ENCODE measurements around the gene FRZB. TPM values are rescaled to one million over a fixed set of nuclear protein-coding genes. Genes with fewer than 3 reads are reported as not detected.

Gene FRZB
- total RNA-seq, 4 donors from 2014 or later: 0.53 to 1.7 (median 0.57) TPM; not detected in 1

DNA sequence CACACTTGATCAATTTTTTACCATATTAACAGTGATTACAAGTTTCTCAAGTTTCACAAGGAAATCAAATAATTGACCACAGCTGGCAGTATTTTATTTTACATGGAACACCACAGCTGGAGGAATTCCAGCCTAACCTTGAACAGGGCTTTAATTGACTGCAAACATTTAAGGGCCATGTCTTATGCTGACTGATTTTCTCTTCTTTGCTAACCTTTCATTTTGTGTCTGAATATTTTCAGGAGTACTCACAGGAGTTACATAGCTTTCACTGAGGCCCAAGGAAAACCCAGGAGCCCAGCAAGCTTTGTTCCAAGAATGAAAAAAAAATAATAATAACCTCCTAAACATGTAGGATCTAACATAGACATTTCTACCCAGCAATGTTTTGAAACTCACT lies 49.6 kb downstream of the FRZB start:
- no peak overlapping the region for H3K4me3 ChIP-seq
- no peaks in the 10 kb centered on the region for H3K36me3 ChIP-seq
- H3K9me3 ChIP-seq: no peaks in the 10 kb centered on the region
- H3K27ac ChIP-seq: no peak overlapping the region
- no peak for DNase-seq
- TF ChIP-seq POLR2A (IDR thresholded peaks at IDR 0.05): no peak
- TF ChIP-seq, protein P1, sequence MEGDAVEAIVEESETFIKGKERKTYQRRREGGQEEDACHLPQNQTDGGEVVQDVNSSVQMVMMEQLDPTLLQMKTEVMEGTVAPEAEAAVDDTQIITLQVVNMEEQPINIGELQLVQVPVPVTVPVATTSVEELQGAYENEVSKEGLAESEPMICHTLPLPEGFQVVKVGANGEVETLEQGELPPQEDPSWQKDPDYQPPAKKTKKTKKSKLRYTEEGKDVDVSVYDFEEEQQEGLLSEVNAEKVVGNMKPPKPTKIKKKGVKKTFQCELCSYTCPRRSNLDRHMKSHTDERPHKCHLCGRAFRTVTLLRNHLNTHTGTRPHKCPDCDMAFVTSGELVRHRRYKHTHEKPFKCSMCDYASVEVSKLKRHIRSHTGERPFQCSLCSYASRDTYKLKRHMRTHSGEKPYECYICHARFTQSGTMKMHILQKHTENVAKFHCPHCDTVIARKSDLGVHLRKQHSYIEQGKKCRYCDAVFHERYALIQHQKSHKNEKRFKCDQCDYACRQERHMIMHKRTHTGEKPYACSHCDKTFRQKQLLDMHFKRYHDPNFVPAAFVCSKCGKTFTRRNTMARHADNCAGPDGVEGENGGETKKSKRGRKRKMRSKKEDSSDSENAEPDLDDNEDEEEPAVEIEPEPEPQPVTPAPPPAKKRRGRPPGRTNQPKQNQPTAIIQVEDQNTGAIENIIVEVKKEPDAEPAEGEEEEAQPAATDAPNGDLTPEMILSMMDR (IDR thresholded peaks at IDR 0.05): no peak
- no peaks in the 10 kb centered on the region for H3K4me1 ChIP-seq
- intact Hi-C loops (cut with DNase I): no loop called here
- no peaks in the 10 kb centered on the region for H3K27me3 ChIP-seq

DNA sequence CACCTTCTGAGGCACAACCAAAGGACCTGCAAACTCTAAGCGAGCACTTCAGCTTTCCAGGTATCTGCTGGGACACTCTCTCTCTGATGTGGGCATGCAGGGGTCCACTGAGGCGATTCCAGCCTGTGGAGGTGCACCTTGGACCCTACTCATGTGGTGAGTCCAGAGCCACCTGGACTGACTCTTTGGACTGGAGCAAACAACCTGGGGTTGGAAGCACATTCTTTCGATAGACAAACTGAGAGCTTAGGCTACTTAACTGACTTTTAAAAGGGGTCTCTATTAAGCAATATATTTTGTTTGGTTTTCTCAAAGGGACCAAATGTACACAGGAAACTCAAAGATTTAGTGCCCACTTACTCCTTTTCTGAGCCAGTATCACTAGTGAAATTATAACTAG lies 51.6 kb downstream of the FRZB start:
- H3K4me3 ChIP-seq: no peak overlapping the region
- no peaks in the 10 kb centered on the region for H3K4me1 ChIP-seq
- H3K27me3 ChIP-seq: no peaks in the 10 kb centered on the region
- no peaks in the 10 kb centered on the region for H3K36me3 ChIP-seq
- no peaks in the 10 kb centered on the region for H3K9me3 ChIP-seq
- no peak overlapping the region for H3K27ac ChIP-seq
- intact Hi-C loops (cut with DNase I): no loop called here
- no peak for DNase-seq
- 75 to 84% methylated on average over 2 to 3 of the region's 3 CpGs for WGBS, 2 donors
- TF ChIP-seq POLR2A (IDR thresholded peaks at IDR 0.05): no peak
- TF ChIP-seq, protein P1 (IDR thresholded peaks at IDR 0.05): no peak

DNA sequence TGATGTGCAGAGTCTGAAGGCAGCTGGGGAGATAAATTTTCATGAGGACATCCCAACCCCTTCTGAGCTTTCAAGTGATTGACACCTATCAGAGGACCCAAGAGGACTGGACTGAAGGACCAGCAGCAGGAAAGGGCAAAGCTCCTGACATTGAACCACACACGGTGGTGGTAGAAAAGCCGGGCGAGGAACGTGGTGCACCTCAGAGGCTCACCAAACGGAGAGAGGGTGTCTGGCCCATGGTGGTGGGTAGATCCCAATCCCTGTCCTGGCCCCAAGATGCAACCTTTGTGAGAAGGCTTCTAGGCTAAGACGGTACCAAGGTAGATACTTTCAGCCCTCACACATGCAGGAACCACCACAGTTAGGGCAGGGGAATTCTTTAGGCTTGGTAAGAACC lies 52.1 kb downstream of the FRZB start:
- WGBS, 2 donors: 70% methylated on average over 2 of the region's 6 CpGs; no CpG with 5 or more reads in 1 of the 2 donors

DNA sequence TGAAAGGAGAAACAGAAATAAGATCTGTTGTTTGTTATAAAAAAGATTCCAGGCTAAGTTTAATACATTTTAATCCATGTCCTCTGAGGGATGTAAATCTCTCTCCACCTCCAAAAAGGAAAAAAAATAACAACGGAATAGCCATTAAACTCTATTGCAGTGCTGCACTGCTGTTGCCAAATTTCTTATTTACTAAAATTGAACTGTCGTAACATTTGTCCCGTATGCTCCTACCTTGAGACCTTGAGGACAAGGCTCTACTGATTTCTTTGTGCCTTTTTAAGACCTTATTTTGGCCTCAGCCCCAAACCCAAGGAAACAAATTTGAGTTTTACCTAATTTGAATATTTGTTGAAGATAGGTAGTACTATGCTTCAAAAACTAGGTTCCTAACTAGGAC lies 56.4 kb downstream of the FRZB start:
- Histone ChIP-seq H3K9me3 (no peaks in the 10 kb centered on the region), H3K4me3 (no peak overlapping the region), H3K36me3 (no peaks in the 10 kb centered on the region), H3K27ac (no peak overlapping the region), H3K4me1 (no peaks in the 10 kb centered on the region), H3K27me3 (no peaks in the 10 kb centered on the region)
- TF ChIP-seq, protein P1 (IDR thresholded peaks at IDR 0.05): no peak
- intact Hi-C loops (cut with DNase I): no loop called here
- DNase-seq: no peak
- WGBS, 2 donors: 82 to 86% methylated on average over 3 of the region's 3 CpGs

More for the DNA sequence above, 52.1 kb downstream of the FRZB start:
- DNase-seq: no peak
- H3K4me3 ChIP-seq: no peak overlapping the region
- no peaks in the 10 kb centered on the region for H3K9me3 ChIP-seq
- intact Hi-C loops (cut with DNase I): no loop called here
- no peak for TF ChIP-seq POLR2A (IDR thresholded peaks at IDR 0.05)
- TF ChIP-seq, protein P1 (IDR thresholded peaks at IDR 0.05): no peak
- H3K27ac ChIP-seq: no peak overlapping the region
- no peaks in the 10 kb centered on the region for H3K27me3 ChIP-seq
- no peaks in the 10 kb centered on the region for H3K36me3 ChIP-seq
- no peaks in the 10 kb centered on the region for H3K4me1 ChIP-seq

DNA sequence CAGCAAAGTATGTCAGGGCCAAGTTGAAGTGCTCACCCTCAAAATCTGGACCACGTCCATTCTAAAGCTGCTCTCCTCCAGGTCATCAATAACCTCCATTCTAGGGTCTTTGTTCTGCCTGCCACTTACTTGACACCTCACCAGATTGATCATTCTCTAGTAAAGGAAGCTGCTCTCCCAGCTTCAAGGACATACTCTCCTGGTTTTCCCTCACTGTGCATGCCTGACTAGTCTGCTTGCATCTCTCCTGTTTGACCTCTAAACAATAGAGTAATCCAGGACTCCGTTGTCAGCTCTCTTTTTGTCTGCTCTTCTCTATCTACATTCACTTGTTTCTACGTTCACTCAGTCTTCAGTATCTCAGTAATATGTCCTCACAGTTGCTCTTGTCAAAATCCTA lies 59.1 kb downstream of the FRZB start:
- TF ChIP-seq, protein P1 (IDR thresholded peaks at IDR 0.05): no peak
- TF ChIP-seq POLR2A (IDR thresholded peaks at IDR 0.05): no peak
- intact Hi-C loops (cut with DNase I): no loop called here
- H3K27me3 ChIP-seq: no peaks in the 10 kb centered on the region
- 38 to 53% methylated on average over 3 of the region's 3 CpGs for WGBS, 2 donors
- H3K27ac ChIP-seq: no peak overlapping the region
- DNase-seq: no peak
- no peak overlapping the region for H3K4me3 ChIP-seq
- H3K4me1 ChIP-seq: no peaks in the 10 kb centered on the region
- no peaks in the 10 kb centered on the region for H3K9me3 ChIP-seq
- H3K36me3 ChIP-seq: no peaks in the 10 kb centered on the region

All from esophagus squamous epithelium (tissue), 5 donors.